NB4 (cell line): ENCODE results near the gene TTBK2.

Experiments used
- DNase-seq: peaks from one replicate; pipeline ENCODE4 v3.0.0; 2010; ENCODE audit warnings: low read depth
- H3K4me3 ChIP-seq: one replicate; pipeline ENCODE4 v1.5.1; 2011; ENCODE audit warnings: mild to moderate bottlenecking, low read depth, low read length, moderate library complexity
- MYC ChIP-seq: IDR thresholded peaks from 2 replicates; pipeline ENCODE4 v1.6.1; 2011; ENCODE audit warnings: low read depth, low read length
- POLR2A ChIP-seq: IDR thresholded peaks from 2 replicates; pipeline ENCODE4 v1.6.1; 2011; ENCODE audit warnings: mild to moderate bottlenecking; ENCODE audit not compliant: insufficient read length; ENCODE audit errors: extremely low read depth
- TF ChIP-seq, protein P1 (sequence below): IDR thresholded peaks from 2 replicates; pipeline ENCODE4 v1.6.1; 2011; ENCODE audit warnings: low read depth, low read length
- TF ChIP-seq, protein P2 (sequence below): IDR thresholded peaks from one replicate; pipeline ENCODE4 v1.5.1; 2012; ENCODE audit warnings: low read depth, low read length

Gene TTBK2

DNA sequence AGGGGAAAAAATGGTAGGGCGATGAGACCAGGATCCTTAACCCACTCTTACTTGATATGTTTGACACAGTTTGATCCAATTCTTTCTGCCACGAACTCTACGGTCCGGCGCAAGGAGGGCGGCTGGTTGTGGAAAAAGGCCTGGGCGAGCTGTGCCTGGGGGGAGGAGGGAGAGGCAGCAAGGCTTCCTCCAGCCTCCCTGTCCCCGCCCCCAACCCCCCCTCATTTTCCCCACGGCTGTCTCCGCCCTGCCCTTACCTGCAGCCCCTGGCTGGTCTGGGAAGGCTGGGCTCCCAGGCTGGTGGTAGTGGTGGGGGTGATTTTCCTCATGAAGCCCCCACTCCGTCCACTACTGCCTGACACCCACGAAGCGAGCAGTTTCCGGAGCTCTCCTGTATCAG, 191.6 kb downstream of the TTBK2 start:
- no peak for DNase-seq
- TF ChIP-seq, protein P1, sequence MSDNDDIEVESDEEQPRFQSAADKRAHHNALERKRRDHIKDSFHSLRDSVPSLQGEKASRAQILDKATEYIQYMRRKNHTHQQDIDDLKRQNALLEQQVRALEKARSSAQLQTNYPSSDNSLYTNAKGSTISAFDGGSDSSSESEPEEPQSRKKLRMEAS = no peak
- TF ChIP-seq POLR2A (no peak), MYC (no peak)
- TF ChIP-seq, protein P2, sequence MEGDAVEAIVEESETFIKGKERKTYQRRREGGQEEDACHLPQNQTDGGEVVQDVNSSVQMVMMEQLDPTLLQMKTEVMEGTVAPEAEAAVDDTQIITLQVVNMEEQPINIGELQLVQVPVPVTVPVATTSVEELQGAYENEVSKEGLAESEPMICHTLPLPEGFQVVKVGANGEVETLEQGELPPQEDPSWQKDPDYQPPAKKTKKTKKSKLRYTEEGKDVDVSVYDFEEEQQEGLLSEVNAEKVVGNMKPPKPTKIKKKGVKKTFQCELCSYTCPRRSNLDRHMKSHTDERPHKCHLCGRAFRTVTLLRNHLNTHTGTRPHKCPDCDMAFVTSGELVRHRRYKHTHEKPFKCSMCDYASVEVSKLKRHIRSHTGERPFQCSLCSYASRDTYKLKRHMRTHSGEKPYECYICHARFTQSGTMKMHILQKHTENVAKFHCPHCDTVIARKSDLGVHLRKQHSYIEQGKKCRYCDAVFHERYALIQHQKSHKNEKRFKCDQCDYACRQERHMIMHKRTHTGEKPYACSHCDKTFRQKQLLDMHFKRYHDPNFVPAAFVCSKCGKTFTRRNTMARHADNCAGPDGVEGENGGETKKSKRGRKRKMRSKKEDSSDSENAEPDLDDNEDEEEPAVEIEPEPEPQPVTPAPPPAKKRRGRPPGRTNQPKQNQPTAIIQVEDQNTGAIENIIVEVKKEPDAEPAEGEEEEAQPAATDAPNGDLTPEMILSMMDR = no peak
- H3K4me3 ChIP-seq = no peak overlapping the region

DNA sequence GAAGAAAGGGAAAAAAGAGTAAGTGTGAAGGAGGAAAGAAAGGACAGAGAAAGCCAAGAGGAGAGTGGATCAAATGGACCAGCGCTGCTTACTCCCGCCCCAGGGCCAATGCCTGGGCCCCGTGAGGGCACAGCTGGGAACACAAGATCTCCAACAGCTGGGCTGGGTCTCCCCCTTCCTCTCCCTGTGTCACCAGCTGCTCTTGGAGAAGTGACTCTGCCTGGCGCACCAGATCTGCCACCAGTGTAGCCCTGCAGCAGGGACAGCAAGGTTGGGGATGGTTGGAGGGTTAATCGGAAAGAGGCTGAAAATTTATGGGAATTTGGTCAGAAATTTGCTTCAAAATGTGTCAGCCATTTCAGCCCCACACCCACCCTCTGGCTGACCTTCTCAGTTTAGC, 192.0 kb downstream of the TTBK2 start:
- DNase-seq = no peak
- TF ChIP-seq POLR2A = no peak
- TF ChIP-seq, protein P2 = no peak
- no peak for TF ChIP-seq MYC
- TF ChIP-seq, protein P1 = no peak
- no peak overlapping the region for H3K4me3 ChIP-seq

DNA sequence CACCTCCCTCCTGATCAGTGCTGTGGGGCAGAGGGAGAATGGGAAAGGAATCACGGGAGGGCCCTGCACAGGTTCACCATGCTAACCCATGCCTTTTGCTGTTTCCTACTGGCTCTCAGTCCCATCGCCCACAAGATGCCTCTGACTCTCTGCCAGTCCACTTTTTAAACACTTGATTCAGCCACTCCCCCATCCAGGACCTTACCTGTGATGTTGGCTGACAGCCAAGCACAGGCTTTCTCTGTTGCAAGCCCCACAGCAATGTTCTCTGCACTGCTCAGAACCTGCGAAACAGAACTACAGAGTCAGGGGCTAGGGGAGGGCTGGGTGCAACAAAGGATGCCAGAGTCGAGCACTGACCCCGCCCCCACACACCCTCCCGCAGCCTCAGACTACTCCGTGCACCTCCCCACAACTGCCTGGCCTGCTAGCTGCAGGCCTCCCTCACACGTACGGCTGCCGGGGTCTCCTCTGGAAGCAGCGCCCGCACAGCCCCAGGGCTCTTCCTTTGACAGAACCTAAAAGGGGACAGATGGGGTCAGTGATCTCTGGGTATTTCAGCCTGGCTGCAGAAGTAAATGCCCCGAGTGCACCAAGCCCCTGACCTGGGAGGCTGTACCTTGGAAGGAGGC, 192.7 kb downstream of the TTBK2 start:
- no peak for DNase-seq
- TF ChIP-seq MYC = no peak
- no peak for TF ChIP-seq POLR2A
- TF ChIP-seq, protein P2 = no peak
- TF ChIP-seq, protein P1 = no peak
- H3K4me3 ChIP-seq = no peak overlapping the region

DNA sequence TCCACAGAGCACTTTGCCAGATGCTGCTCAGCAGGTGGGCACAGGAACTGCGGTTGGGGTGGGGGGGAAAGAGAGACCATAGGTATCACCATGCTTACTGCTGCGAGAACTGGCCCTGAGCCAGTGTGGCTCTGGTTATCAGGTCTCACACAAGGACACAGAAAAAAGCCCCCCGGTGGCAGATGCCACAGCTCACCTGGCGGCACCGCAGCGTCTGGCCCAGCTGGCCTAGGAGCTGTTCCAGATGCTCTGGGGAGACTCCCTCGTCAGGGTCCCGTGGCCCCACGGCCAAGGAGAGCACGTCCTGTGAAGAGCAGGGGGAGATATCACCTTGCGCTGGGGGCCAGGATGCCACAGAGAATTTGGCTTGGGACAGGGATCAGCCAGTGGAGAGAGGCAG, 194.5 kb downstream of the TTBK2 start:
- no peak for TF ChIP-seq MYC
- TF ChIP-seq POLR2A = no peak
- TF ChIP-seq, protein P2 = no peak
- TF ChIP-seq, protein P1 = no peak
- DNase-seq = no peak
- H3K4me3 ChIP-seq = no peak overlapping the region

DNA sequence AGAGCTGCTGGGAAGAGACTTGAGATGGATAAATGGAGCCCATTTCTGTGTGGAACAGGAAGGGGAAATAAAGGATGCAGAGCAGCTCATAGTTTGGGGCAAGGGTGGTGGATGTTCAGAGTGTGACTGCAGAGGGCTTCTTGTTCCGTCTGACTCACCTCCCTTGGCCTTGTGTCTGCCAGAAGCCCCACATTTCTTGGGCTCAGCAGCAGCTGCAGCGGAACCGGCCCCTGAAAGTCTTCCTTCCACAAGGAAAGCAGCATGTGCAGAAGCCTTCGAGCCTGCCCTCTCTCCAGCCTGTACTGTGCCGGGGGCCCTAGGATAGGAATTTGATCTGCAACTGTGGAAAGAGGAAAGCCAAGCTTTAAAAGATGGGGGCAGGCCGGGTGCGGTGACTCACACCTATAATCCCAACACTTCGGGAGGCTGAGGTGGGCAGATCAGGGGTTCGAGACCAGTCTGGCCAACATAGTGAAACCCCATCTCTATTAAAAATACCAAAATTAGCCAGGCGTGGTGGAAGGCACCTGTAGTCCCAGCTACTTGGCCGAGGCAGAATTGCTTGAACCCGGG, 195.2 kb downstream of the TTBK2 start:
- TF ChIP-seq, protein P1 = no peak
- no peak for TF ChIP-seq MYC
- no peak for TF ChIP-seq POLR2A
- TF ChIP-seq, protein P2 = no peak
- no peak for DNase-seq
- no peak overlapping the region for H3K4me3 ChIP-seq
